ENCODE data around the gene BEST1.

The BEST1 gene

GRCh38 chr11:61950035-61950547, at the start of gene BEST1:
BEST1 (plus strand) TSS chr11:61950351; CDS start chr11:61951807, 1,456 bp downstream.
- no peak for DNase-seq (ENCODE audit: low read depth)
- H3K4me3 ChIP-seq (ENCODE audit: low read depth, low read length): no peak within 1 kb of the TSS
- TF ChIP-seq MAX (IDR thresholded peaks at IDR 0.05; ENCODE audit: low read depth, low read length) (no peak), CTCF (IDR thresholded peaks at IDR 0.05; ENCODE audit: low read depth, low read length) (no peak), POLR2A (IDR thresholded peaks at IDR 0.05; ENCODE audit: extremely low read depth, insufficient read length) (no peak), MYC (IDR thresholded peaks at IDR 0.05; ENCODE audit: low read depth, low read length) (no peak)

GRCh38 chr11:61901397-61901796, 48.8 kb upstream of the BEST1 start:
- peak; percentile 41 for DNase-seq (ENCODE audit: low read depth)
- no peak overlapping the region for H3K4me3 ChIP-seq (ENCODE audit: low read depth, low read length)
- no peak for TF ChIP-seq MYC (IDR thresholded peaks at IDR 0.05; ENCODE audit: low read depth, low read length)
- no peak for TF ChIP-seq MAX (IDR thresholded peaks at IDR 0.05; ENCODE audit: low read depth, low read length)

GRCh38 chr11:61902313-61902712, 47.8 kb upstream of the BEST1 start:
- no peak for DNase-seq (ENCODE audit: low read depth)
- no peak for TF ChIP-seq MAX (IDR thresholded peaks at IDR 0.05; ENCODE audit: low read depth, low read length)
- no peak for TF ChIP-seq CTCF (IDR thresholded peaks at IDR 0.05; ENCODE audit: low read depth, low read length)
- TF ChIP-seq MYC (IDR thresholded peaks at IDR 0.05; ENCODE audit: low read depth, low read length): no peak
- no peak for TF ChIP-seq POLR2A (IDR thresholded peaks at IDR 0.05; ENCODE audit: extremely low read depth, insufficient read length)
- no peak overlapping the region for H3K4me3 ChIP-seq (ENCODE audit: low read depth, low read length)

GRCh38 chr11:61903845-61904244, 46.3 kb upstream of the BEST1 start:
- TF ChIP-seq POLR2A (IDR thresholded peaks at IDR 0.05; ENCODE audit: extremely low read depth, insufficient read length) (no peak), MYC (IDR thresholded peaks at IDR 0.05; ENCODE audit: low read depth, low read length) (no peak), CTCF (IDR thresholded peaks at IDR 0.05; ENCODE audit: low read depth, low read length) (no peak), MAX (IDR thresholded peaks at IDR 0.05; ENCODE audit: low read depth, low read length) (no peak)
- no peak for DNase-seq (ENCODE audit: low read depth)
- no peak overlapping the region for H3K4me3 ChIP-seq (ENCODE audit: low read depth, low read length)

GRCh38 chr11:61904539-61905048, 45.6 kb upstream of the BEST1 start:
- no peak overlapping the region for H3K4me3 ChIP-seq (ENCODE audit: low read depth, low read length)
- TF ChIP-seq POLR2A (IDR thresholded peaks at IDR 0.05; ENCODE audit: extremely low read depth, insufficient read length) (no peak), MAX (IDR thresholded peaks at IDR 0.05; ENCODE audit: low read depth, low read length) (no peak), CTCF (IDR thresholded peaks at IDR 0.05; ENCODE audit: low read depth, low read length) (no peak), MYC (IDR thresholded peaks at IDR 0.05; ENCODE audit: low read depth, low read length) (no peak)
- DNase-seq (ENCODE audit: low read depth): no peak

GRCh38 chr11:61905067-61905696, 45.0 kb upstream of the BEST1 start:
- no peak overlapping the region for H3K4me3 ChIP-seq (ENCODE audit: low read depth, low read length)
- TF ChIP-seq POLR2A (IDR thresholded peaks at IDR 0.05; ENCODE audit: extremely low read depth, insufficient read length) (no peak), MYC (IDR thresholded peaks at IDR 0.05; ENCODE audit: low read depth, low read length) (no peak), MAX (IDR thresholded peaks at IDR 0.05; ENCODE audit: low read depth, low read length) (no peak), CTCF (IDR thresholded peaks at IDR 0.05; ENCODE audit: low read depth, low read length) (no peak)
- no peak for DNase-seq (ENCODE audit: low read depth)

All from NB4 (cell line).